HepG2 (cell line): ENCODE results near the gene TMEM238. TPM values are rescaled to one million over a fixed set of nuclear protein-coding genes. Genes with fewer than 3 reads are reported as not detected.
A peak's percentile ranks its signal among the peaks of the same experiment; 100 is the strongest.

Experiments
- CC2D1A ChIP-seq: sonication (generic); formaldehyde crosslinking; IDR thresholded peaks from 2 replicates; pipeline ENCODE4 v1.8.1; 2023; ENCODE audit warnings: mild to moderate bottlenecking, missing genetic modification reagents
- GABPA ChIP-seq, 2 experiments: IDR thresholded peaks; 2 replicates each; pipeline ENCODE4 v1.6.1; 2011 to 2016; ENCODE audit warnings: low read depth in 2 of 2, low read length in 1 of 2, missing biosample characterization in 1 of 2, missing genetic modification characterization in 1 of 2
- GRHL1 ChIP-seq: sonication (generic); formaldehyde crosslinking; conservative IDR thresholded peaks from 2 replicates; pipeline ENCODE4 v1.8.0; 2022; ENCODE audit warnings: missing genetic modification reagents
- HNRNPL ChIP-seq: fragments of 200-400 bp; formaldehyde crosslinking; IDR thresholded peaks from 2 replicates; pipeline ENCODE4 v1.6.1; 2017; ENCODE audit warnings: mild to moderate bottlenecking, low read depth, low read length
- MEIS2 ChIP-seq: sonication (generic); formaldehyde crosslinking; IDR thresholded peaks from 2 replicates; pipeline ENCODE4 v1.9.0; 2021; ENCODE audit warnings: mild to moderate bottlenecking, missing genetic modification reagents
- RFX5 ChIP-seq: IDR thresholded peaks from 2 replicates; pipeline ENCODE4 v1.6.1; 2011; ENCODE audit warnings: low read depth, low read length, improper control_type of control experiment
- RFXAP ChIP-seq: sonication (generic); formaldehyde crosslinking; IDR thresholded peaks from 2 replicates; pipeline ENCODE4 v1.4.0; 2020; ENCODE audit warnings: missing genetic modification reagents, borderline replicate concordance
- SMAD1 ChIP-seq: sonication (generic); formaldehyde crosslinking; IDR thresholded peaks from 2 replicates; pipeline ENCODE4 v1.4.0; 2020; ENCODE audit warnings: missing genetic modification reagents, low read depth, mild to moderate bottlenecking, borderline replicate concordance
- SMAD9 ChIP-seq: sonication (generic); formaldehyde crosslinking; IDR thresholded peaks from 2 replicates; pipeline ENCODE4 v1.5.1; 2020; ENCODE audit warnings: mild to moderate bottlenecking, missing genetic modification reagents
- SNRNP70 ChIP-seq: fragments of 200-400 bp; formaldehyde crosslinking; IDR thresholded peaks from 2 replicates; pipeline ENCODE4 v1.6.1; 2017; ENCODE audit warnings: mild to moderate bottlenecking, low read depth, low read length, moderate library complexity
- XRCC5 ChIP-seq: fragments of 200-400 bp; formaldehyde crosslinking; optimal IDR thresholded peaks from 2 replicates; pipeline ENCODE3; 2017; ENCODE audit warnings: mild to moderate bottlenecking, low read length
- ZBTB21 ChIP-seq: sonication (generic); formaldehyde crosslinking; IDR thresholded peaks from 2 replicates; pipeline ENCODE4 v1.4.0; 2020; ENCODE audit warnings: missing genetic modification reagents
- ZNF263 ChIP-seq: sonication (generic); formaldehyde crosslinking; IDR thresholded peaks from 2 replicates; pipeline ENCODE4 v1.4.0; 2020; ENCODE audit warnings: missing genetic modification reagents
- ZNF598 ChIP-seq: sonication (generic); formaldehyde crosslinking; IDR thresholded peaks from 2 replicates; pipeline ENCODE4 v1.5.1; 2020; ENCODE audit warnings: mild to moderate bottlenecking, missing genetic modification reagents, borderline replicate concordance
- ZNF660 ChIP-seq: sonication (generic); formaldehyde crosslinking; IDR thresholded peaks from 2 replicates; pipeline ENCODE4 v1.5.1; 2020; ENCODE audit warnings: mild to moderate bottlenecking, low read depth, missing genetic modification reagents, borderline replicate concordance
- ZNF713 ChIP-seq: sonication (generic); formaldehyde crosslinking; IDR thresholded peaks from 2 replicates; pipeline ENCODE4 v1.4.0; 2020; ENCODE audit warnings: mild to moderate bottlenecking, missing genetic modification reagents
- ZNF788 ChIP-seq: sonication (generic); formaldehyde crosslinking; IDR thresholded peaks from 2 replicates; pipeline ENCODE4 v1.5.0; 2020; ENCODE audit warnings: mild to moderate bottlenecking, missing genetic modification reagents, borderline replicate concordance
- polyA plus RNA-seq, 8 experiments: library from polyadenylated mRNA; depleted of rRNA in 3 of 8; stranded (reverse) in 7 of 8; unstranded in 1 of 8; fragments of >200 nt; fragmentation: Illumina TruSeq in 4 of 8; extraction: Trizol in 4 of 8; gene quantifications; 2 replicates each; pipeline versions ENCODE4 v1.2.1 to v1.2.3, GENCODE V29; 2011 to 2016; ENCODE audit warnings: low read depth in 4 of 8, missing spikeins in 1 of 8, mixed read lengths in 1 of 8; ENCODE audit not compliant: insufficient read depth in 1 of 8
- total RNA-seq, 5 experiments: library from RNA; depleted of rRNA; stranded (reverse); fragments of >200 nt; fragmentation: Illumina TruSeq; extraction: Trizol; gene quantifications; 2 replicates each; pipeline ENCODE4 v1.2.3, GENCODE V29; 2016; ENCODE audit warnings: low read depth in 1 of 5
- TF ChIP-seq, protein P1 (sequence below): IDR thresholded peaks from 2 replicates; pipeline ENCODE4 v1.6.1; 2016; ENCODE audit warnings: mild to moderate bottlenecking
- TF ChIP-seq, protein P2 (sequence below): sonication (generic); formaldehyde crosslinking; IDR thresholded peaks from 2 replicates; pipeline ENCODE4 v1.4.0; 2020; ENCODE audit warnings: missing genetic modification reagents
- TF ChIP-seq, protein P3 (sequence below), 2 experiments: sonication (generic) in 1 of 2; formaldehyde crosslinking in 1 of 2; IDR thresholded peaks; 2 replicates each; pipeline versions ENCODE4 v1.5.1 to v1.6.1; 2011 to 2020; ENCODE audit warnings: borderline replicate concordance in 1 of 2, low read depth in 1 of 2, low read length in 1 of 2, mild to moderate bottlenecking in 1 of 2, missing genetic modification reagents in 1 of 2, moderate library complexity in 1 of 2

Gene TMEM238
- total and polyA plus RNA-seq, 2 of the 13 experiments (the other 11 are each of a cell fraction or from before 2014, with no cell fraction given): not detected

- TF ChIP-seq XRCC5 (peak; percentile 19), GRHL1 (CRISPR knock-in tag) (no peak), ZNF660 (CRISPR knock-in tag) (no peak), SMAD9 (CRISPR knock-in tag) (no peak), SMAD1 (CRISPR knock-in tag) (no peak), HNRNPL (no peak), SNRNP70 (no peak), ZBTB21 (CRISPR knock-in tag) (no peak), ZNF598 (CRISPR knock-in tag) (no peak), CC2D1A (CRISPR knock-in tag) (no peak), GABPA (IDR thresholded peaks at IDR 0.05; ENCODE audit: low read depth, low read length) (peak; percentile 25; the same call in 1 of the 2 replicates), GABPA (CRISPR knock-in tag; IDR thresholded peaks at IDR 0.05; ENCODE audit: low read depth) (no peak), ZNF263 (no peak), ZNF788 (CRISPR knock-in tag) (peak; percentile 10; the same call in 1 of the 2 replicates), ZNF713 (CRISPR knock-in tag) (no peak), RFX5 (peak; percentile 84), MEIS2 (CRISPR knock-in tag) (peak; percentile 81; the same call in 1 of the 2 replicates), RFXAP (peak; percentile 95)
- TF ChIP-seq, protein P1, sequence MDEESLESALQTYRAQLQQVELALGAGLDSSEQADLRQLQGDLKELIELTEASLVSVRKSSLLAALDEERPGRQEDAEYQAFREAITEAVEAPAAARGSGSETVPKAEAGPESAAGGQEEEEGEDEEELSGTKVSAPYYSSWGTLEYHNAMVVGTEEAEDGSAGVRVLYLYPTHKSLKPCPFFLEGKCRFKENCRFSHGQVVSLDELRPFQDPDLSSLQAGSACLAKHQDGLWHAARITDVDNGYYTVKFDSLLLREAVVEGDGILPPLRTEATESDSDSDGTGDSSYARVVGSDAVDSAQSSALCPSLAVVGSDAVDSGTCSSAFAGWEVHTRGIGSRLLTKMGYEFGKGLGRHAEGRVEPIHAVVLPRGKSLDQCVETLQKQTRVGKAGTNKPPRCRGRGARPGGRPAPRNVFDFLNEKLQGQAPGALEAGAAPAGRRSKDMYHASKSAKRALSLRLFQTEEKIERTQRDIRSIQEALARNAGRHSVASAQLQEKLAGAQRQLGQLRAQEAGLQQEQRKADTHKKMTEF (CRISPR knock-in tag): peak; percentile 76
- TF ChIP-seq, protein P2, sequence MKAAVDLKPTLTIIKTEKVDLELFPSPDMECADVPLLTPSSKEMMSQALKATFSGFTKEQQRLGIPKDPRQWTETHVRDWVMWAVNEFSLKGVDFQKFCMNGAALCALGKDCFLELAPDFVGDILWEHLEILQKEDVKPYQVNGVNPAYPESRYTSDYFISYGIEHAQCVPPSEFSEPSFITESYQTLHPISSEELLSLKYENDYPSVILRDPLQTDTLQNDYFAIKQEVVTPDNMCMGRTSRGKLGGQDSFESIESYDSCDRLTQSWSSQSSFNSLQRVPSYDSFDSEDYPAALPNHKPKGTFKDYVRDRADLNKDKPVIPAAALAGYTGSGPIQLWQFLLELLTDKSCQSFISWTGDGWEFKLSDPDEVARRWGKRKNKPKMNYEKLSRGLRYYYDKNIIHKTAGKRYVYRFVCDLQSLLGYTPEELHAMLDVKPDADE (CRISPR knock-in tag): no peak
- TF ChIP-seq, protein P3, sequence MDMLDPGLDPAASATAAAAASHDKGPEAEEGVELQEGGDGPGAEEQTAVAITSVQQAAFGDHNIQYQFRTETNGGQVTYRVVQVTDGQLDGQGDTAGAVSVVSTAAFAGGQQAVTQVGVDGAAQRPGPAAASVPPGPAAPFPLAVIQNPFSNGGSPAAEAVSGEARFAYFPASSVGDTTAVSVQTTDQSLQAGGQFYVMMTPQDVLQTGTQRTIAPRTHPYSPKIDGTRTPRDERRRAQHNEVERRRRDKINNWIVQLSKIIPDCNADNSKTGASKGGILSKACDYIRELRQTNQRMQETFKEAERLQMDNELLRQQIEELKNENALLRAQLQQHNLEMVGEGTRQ (IDR thresholded peaks at IDR 0.05; ENCODE audit: low read depth, low read length): no peak
- TF ChIP-seq, protein P3 (CRISPR knock-in tag; IDR thresholded peaks at IDR 0.05; ENCODE audit: borderline replicate concordance): no peak; the same call in 1 of the 2 replicates
Observed at GRCh38 chr19:55339105-55339888, 44.8 kb downstream of the TMEM238 start, which contains the start of gene KMT5C (continued).
